WI38 (cell line): Measurements from ENCODE around the gene EPHB2.
A peak's percentile ranks its signal among the peaks of the same experiment; 100 is the strongest.

Experiments used
- H3K4me3 ChIP-seq: 2 replicates; pipeline ENCODE4 v1.5.1; 2011; ENCODE audit warnings: low read depth, mild to moderate bottlenecking, control low read depth, low read length
- CTCF ChIP-seq: IDR thresholded peaks from 2 replicates; pipeline ENCODE4 v1.5.1; 2012; ENCODE audit warnings: low read depth, mild to moderate bottlenecking, control low read depth, low read length

Gene EPHB2

GRCh38 chr1:22729400-22729773, 18.7 kb downstream of the EPHB2 start:
- TF ChIP-seq CTCF = no peak
- H3K4me3 ChIP-seq = no peak overlapping the region

GRCh38 chr1:22729912-22730311, 19.3 kb downstream of the EPHB2 start:
- no peak for TF ChIP-seq CTCF
- H3K4me3 ChIP-seq = no peak overlapping the region

GRCh38 chr1:22731924-22732720, 21.5 kb downstream of the EPHB2 start:
- TF ChIP-seq CTCF = peak; percentile 46
- H3K4me3 ChIP-seq = no peak overlapping the region

GRCh38 chr1:22733643-22734042, 23.0 kb downstream of the EPHB2 start:
- no peak overlapping the region for H3K4me3 ChIP-seq
- no peak for TF ChIP-seq CTCF

GRCh38 chr1:22736501-22737080, 26.0 kb downstream of the EPHB2 start:
- H3K4me3 ChIP-seq = no peak overlapping the region
- TF ChIP-seq CTCF = no peak

GRCh38 chr1:22737374-22738068, 26.9 kb downstream of the EPHB2 start:
- TF ChIP-seq CTCF = no peak
- H3K4me3 ChIP-seq = no peak overlapping the region

- H3K4me3 ChIP-seq = no peak overlapping the region
- no peak for TF ChIP-seq CTCF
Observed at GRCh38 chr1:22738069-22738435, 27.4 kb downstream of the EPHB2 start.
